ENCODE data around the gene NHLRC4.

Gene NHLRC4

GRCh38 chr16:531494-532125 is 35.2 kb upstream of the NHLRC4 start:
- no peak for DNase-seq

DNA sequence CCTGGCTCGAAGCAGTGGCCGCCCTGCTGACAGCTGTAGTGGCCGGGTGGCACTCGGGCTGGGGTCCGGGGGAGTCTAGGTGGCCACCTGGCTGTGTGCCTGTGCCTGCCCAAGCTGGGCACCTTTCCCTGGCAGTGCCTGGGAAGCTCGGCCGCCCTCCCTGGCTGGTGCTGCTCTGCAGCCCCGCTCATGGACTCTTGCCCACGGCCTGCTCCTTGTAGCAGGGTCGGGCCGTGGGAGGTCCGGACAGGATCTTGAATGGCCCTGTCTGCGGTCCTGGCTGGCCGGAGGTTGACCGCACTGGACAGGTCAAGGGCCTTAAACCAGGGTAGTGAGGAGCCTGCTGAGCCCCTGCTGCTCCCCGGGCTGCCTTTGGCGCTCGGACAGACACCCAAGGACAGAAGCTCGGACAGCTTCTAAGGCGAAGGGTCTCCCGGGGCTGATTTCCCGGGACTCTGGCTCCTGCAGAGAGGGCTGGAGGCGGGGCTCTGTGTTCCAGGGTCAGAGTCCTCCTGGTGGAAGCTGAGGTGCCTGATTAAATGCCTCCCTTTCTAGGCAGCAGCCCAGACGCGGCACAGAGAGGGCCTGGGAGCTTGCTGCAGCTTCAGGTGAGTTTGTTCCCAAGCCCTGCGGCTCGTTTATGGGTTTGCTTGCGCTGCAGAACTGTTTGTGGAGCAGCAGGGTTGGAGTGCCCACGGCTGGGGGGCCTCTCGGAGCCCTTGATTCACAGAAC is 33.2 kb upstream of the NHLRC4 start:
- DNase-seq, result no peak

GRCh38 chr16:534135-534534 is 32.7 kb upstream of the NHLRC4 start:
- DNase-seq, result no peak

DNA sequence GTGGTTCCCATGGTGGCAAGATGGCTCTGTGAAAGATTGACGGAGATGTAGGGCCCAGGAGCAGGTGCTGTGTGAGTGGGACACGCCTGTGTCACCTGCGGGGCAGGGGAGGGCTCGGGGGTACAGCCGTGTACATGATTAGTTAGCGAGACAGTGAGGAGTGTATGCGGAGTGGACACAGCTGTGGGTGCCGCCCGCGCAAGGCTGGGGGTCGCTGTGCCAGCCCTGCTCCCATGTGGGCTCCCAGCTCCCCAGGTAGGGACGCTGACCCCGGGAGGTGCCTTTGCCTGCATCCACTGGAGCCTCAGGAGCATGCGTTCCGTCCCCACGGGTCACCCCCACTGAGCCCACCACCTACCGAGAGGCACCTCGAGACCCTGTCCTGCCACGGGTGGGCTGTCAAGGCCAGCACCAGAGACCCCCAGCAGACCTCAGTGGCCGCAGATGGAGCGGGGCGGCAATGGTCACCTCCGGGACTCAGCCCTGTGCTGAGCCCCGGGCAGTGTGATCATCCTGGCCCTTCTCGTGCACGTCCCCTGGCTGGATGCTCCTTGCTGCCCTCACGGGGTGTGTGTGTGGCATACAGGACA is 31.9 kb upstream of the NHLRC4 start:
- DNase-seq, result no peak

DNA sequence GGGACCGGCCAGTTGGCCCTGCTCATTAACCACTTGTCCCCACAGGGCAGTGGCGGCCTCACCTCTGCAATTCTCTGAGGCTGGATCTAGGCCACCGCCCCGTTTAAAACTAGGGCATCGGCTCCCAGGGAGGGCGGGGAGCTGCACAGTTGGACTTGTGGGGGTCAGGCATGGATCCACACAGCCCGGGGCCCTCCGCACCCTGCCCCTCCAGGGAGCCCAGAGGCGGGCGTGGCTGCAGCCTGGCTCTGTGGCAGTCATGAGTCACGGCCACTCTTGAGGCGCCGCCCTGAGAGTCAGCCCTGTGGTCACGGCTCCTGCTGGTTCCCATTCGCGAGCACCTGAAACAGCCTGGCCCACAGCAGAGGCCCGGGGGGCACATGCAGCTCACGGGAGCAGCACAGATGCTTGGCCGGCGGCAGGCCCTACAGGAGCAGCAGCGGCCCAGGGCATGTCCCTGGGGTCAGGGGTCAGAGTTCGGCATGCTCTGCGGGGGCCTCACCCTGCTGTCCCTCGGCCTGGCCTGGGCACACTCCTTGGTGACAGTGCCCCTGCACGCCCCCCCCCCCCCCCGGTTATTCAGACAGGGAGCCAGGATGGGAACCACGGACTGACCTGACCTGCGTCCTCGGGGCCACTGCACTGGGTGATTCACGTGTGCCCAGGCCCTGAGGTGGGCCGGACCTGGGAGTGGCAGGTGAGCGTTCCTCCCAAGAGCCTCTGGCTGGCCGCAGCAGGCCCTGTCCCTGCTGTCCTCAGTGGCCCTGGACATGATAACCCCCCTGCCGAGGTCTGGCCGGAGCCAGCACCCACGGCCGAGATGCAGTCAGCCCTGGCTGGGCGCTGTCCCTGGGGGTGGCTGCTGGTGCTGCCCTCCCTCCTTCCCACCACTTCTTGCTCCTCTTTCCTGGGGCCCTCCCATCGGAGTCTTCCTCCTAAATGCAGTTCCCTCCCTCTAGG is 31.1 kb upstream of the NHLRC4 start:
- no peak for DNase-seq

DNA sequence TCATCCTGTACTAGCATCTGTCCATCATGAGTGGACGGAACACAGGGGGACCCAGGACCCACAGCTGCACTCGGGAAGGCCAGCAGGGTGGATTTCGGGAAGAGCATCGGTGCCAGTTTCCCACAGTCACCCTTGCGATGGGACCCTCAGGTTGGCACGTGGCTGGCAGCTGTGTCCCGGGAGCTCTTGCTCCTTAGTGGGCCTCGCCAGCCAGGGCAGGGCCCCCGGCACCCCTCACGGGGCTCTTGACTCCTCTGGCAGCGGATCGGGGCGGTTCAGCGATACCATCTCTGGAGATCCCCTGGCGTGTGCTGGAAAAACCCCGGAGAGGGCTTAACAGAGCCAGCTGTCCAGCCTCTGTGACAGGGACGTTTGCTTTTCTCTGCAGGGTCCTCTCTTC is 30.1 kb upstream of the NHLRC4 start:
- no peak for DNase-seq

DNA sequence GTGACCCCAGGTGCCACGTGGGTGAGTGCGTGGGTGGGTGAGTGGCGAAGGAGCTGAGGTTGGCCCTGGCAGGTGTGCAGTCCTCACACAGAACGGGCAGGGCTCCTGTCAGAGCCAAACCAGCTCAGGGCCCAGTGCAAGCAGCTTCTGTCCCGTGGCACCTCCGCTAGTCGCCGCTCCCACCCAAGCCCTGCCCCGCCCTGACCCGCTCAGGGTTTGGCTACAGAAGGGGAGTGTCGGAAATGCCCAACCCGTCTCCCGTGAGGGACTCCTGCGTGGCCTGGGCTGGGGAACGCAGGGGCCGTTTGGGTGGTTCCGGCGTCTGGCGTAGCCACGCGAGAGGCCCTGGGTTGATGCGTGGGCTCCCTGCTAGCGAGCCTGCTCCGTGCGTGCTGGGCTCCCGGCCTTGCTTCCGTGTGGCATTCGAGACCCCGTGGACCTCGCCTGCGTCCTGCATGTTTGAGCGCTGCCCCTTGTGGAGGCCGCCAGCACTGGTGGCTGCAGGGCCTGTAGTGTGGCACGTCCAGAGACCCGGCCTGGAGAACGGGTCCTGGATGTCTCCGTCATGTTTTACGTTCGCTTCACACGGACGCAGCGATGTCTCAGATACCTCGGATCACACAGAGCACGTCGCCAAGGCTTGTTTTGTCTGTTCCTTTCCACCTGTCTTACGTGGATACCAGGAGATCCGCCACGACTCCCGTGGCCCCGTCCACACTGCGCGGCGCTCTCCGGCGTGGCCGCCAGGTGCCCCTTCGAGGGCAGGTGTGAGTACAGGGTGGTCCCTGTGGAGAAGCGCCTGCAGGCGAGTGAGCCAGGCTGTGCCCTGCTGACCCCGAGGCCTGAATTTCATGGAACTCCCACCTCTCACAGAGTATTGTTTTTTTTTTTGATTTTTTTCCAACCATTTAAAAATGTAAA is 29.1 kb upstream of the NHLRC4 start:
- DNase-seq, result no peak

GRCh38 chr16:539901-540530 is 26.8 kb upstream of the NHLRC4 start:
- no peak for DNase-seq

- no peak for DNase-seq
Observed at GRCh38 chr16:540645-541340, 26.0 kb upstream of the NHLRC4 start.

DNA sequence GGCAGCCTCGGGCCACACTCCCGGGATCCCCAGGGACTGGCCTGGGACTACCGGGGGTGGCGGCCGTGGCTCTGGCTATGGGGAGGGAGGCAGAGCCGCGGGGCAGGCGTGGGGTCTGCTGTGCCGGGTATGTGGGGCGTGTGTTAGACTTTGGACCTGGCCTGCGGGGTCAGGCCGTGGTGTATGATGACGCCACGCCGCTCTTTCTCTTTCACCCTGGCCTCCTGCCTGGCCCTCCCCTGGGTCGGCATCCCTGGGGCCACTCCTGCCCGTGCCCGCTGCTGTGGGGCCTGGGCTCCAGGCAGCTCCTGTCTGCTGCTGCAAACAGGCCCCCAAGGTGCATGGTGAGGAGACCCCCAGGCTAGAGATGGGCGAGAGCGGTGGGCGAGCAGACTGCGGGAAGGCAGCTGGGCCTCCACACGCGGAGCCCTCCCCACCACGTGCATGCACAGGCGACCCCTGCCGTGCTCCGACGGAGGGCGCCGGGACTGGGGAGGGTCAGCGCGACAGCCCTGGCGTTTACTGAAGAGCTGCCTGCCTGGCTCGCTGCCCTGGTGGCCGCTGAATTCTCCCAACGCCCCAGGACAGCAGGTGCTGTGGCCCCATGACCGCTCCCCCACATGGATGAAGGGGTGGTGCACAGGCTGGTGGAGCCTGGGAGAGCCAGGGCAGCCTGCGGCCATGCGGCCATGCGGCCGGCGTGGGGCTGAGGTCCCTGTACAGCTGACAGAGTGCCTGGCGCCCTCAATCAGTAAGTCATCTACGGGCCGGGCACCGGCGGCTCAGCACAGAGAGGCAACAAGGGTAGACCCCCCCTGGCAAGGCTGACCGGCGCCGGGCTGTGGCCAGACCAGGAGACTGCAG is 23.3 kb upstream of the NHLRC4 start:
- no peak for DNase-seq

DNA sequence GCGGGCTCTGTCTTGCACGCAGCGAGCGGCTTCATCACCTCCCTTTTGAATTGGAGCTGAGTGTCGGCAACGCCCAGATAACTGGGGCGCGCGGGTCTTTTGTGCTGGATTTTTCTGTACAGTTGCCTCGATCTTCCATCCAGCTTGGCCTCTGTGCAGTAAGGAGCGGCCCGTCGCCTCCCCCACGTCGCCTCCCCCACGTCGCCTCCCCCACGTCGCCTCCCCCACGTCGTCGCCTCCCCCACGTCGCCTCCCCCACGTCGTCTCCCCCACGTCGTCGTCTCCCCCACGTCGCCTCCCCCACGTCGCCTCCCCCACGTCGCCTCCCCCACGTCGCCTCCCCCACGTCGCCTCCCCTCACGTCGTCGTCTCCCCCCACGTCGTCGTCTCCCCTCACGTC is 22.3 kb upstream of the NHLRC4 start:
- no peak for DNase-seq

DNA sequence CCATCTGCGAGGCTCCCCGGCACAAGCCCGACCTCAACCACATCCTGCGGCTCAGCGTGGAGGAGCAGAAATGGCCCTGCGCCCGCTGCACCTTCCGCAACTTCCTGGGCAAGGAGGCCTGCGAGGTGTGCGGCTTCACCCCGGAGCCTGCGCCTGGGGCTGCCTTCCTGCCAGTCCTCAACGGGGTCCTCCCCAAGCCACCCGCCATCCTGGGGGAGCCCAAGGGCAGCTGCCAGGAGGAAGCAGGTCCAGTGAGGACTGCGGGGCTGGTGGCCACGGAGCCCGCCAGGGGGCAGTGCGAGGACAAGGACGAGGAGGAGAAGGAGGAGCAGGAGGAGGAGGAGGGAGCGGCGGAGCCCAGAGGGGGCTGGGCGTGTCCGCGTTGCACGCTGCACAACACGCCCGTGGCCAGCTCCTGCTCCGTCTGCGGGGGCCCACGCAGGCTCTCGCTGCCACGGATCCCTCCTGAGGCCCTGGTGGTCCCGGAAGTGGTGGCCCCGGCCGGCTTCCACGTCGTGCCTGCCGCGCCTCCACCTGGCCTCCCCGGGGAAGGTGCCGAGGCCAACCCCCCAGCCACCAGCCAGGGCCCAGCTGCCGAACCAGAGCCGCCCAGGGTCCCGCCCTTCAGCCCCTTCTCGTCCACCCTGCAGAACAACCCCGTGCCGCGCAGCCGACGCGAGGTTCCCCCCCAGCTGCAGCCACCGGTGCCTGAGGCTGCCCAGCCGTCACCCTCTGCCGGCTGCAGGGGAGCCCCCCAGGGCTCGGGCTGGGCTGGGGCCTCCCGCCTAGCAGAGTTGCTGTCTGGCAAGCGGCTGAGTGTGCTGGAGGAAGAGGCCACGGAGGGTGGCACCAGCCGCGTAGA is 19.7 kb upstream of the NHLRC4 start:
- DNase-seq, result no peak

DNA sequence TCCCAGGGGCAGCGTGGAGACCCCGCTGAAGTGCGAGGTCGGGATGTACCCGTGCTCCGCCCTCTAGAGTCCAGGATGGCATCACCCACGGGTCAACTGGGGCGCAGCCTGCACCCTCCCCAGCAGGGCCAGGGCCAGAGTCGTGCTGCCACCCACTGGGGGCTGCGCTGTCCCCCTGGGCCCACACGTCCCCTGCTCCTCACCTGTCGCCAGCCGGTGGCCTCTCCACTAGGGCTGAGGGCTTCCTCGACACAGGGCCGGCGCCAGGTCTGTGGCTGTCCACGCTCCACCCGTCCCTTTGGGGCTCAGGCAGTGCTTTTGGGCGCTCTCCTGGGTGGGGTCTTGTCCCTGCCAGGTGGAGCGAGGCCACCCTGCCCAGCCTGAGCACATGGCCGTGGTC is 18.2 kb upstream of the NHLRC4 start:
- no peak for DNase-seq

DNA sequence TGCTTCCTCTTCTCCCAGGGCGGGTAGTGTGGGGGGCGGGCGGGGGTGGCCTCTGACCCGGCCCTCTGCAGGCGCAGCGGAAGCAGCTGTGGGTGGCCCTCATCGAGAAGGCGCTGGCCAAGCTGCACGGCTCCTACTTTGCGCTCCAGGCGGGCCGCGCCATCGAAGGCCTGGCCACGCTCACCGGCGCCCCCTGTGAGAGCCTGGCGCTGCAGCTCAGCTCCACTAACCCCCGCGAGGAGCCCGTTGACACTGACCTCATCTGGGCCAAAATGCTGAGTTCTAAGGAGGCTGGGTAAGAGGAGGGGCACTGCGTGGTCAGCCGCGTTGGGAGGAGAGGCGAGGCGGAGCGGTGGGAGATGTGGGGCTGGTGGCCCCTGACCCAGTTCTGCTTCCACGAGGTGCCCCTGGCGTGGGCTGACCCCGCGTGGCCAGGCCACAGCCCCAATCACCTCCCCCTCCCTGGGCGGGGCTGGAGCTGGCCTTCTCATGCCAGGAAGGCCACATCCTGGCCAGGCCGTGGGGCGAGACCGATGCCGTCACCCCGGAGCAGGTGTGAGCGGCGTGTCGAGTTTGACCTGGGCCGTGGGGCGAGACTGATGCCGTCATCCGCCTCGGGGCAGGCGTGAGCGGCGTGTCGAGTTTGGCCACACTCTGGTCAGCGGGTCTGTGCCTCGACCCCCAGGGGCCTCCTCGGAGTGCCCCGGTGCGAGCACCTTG is 17.1 kb upstream of the NHLRC4 start:
- no peak for DNase-seq

- no peak for DNase-seq
Observed at GRCh38 chr16:551210-551609, 15.6 kb upstream of the NHLRC4 start.

DNA sequence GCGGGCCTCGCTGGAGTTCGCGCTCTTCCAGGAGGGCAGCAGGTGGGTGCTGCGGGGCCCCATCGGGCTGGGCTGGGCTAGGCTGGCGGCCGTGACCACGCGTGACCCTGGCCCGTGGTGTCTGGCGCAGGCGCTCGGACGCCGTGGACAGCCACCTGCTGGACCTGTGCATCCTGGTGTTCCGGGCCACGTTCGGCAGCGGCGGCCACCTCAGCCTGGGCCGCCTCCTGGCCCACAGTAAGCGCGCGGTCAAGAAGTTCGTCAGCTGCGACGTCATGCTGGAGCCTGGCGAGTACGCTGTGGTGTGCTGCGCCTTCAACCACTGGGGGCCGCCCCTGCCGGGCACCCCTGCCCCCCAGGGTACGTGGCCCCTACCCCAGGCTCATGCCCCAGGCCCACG is 14.6 kb upstream of the NHLRC4 start:
- no peak for DNase-seq

DNA sequence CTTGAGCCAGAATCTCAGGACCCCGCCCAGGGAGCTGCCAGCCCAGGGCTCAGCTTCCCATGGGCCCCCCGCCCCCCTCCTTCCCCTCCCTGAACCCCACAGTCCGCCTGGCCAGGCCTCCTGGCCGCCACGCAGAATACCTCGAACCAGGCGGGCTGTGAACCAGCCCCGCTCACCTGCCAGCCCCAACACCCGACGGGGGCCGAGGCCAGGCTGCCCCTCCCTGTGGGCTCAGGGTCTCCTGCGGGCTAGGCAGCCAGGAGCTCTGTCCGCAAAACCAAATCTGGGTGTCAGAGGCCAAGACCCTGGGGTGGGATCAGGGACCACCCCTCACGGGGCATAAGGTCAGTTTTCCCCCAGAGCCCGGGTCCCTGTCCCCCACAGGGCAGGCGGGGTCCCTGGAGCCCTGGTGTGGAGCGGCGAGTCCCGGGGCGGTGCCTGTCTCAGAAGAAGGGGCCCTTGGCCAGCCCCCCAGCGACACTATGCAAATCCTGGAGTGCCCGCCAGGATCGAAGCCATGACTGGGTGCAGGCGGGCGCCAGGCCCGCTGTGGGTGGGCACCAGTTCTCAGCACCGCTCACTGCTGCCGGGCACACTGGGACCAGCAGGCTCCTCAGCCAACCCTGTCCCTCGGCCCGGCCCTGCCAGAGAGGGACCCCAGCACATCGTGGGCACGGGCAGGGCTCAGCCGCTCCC is 13.1 kb upstream of the NHLRC4 start:
- DNase-seq, result no peak

DNA sequence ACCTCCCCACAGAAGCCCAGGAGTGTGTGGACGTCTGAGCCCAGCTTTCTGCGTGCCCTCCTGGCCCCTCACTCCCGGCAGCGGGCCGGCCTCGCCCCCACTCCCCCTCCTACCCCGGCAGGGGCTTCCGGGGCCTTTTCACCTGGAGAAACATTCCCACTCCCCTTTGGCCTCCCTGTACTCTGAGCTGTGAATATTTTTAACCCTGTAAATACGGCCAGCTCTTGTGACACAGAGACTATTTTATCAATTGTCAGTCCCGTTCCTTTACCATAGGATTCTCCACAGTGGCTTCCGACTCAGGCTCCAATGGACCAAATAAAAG is 12.5 kb upstream of the NHLRC4 start:
- no peak for DNase-seq
